HG03097 (cell line): ENCODE results near the gene PTPRS.

Experiments used
- ATAC-seq: cut with Tn5 transposase; IDR thresholded peaks from one replicate; pipeline ENCODE4 v1.9.1; 2021; ENCODE audit not compliant: unreplicated experiment, low FRiP score

PTPRS gene

DNA sequence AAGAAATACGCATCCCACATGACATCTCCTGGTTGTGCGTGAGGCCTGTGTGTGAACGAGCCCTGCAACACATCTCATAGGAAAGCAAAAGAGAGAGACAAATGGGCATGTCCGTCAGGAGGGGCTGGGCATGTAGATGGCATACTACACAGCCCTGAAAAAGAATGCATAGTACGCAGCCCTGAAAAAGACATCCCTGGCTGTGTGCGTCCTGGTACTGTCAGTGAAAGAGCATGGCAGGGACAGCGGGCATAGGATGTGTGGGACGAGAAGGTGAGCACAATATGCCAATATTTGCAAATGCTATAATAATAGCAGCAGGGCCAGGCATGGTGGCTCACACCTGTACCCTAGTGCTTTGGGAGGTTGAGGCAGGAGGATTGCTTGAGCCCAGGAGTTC lies 28.6 kb downstream of the PTPRS start:
- no peak for ATAC-seq

- ATAC-seq = no peak
These were observed 31.0 kb downstream of the PTPRS start for GRCh38 chr19:5309438-5310204.

- ATAC-seq = no peak
These were observed 31.9 kb downstream of the PTPRS start for GRCh38 chr19:5308451-5309437.

GRCh38 chr19:5307655-5308054 lies 33.0 kb downstream of the PTPRS start:
- ATAC-seq = no peak

DNA sequence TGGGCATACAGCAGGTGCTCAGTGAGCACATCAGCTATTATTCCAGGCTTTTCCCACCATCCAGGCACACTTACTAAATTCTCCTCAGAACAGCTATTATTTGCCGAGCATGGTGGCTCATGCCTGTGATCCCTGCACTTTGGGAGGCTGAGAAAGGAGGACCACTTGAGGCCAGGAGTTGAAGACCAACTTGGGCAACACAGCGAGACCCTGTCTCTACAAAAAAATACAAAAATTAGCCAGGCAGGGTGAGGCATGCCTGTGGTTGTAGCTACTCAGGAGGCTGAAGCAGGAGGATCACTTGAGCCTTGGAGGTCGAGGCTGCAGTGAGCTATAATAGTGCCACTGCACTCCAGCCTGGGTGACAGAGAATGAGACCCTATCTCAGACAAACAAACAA lies 35.4 kb downstream of the PTPRS start:
- ATAC-seq = no peak

DNA sequence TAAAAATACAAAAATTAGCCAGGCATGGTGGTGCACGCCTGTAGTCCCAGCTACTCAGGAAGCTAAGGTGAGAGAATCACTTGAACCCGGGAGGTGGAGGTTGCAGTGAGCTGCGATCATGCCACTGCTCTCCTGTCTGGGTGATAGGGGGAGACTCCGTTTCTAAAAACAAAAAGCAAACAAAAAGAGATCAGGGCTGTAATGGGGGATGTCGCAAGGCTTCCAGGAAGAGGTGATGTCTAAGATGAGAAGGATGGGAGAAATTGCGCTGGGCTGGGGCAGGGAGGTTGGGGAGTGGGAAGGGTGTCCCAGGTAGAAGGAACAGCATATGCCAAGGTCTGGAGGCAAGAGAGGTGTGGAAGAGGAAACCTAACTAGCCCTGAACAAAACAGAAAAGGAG lies 36.1 kb downstream of the PTPRS start:
- ATAC-seq = no peak

DNA sequence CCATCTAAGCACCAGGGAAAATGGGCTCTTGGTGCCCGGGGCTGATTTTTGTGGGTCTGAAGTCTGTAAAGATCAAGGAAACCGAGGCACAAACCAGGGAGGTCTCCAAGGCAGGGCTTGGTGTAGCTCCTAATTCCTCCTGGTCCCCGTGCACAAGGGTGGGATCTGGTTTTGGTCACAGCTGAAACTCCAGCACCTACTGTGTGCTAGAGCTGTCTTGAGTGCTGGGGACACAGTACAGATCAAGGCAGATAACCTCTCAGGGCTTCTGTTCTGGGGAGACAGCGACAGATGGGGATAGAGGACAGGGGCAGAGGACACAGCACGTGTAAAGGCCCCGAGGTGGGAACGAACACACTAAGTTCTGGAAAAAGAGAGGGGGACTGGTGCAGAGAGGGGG lies 37.4 kb downstream of the PTPRS start:
- no peak for ATAC-seq

DNA sequence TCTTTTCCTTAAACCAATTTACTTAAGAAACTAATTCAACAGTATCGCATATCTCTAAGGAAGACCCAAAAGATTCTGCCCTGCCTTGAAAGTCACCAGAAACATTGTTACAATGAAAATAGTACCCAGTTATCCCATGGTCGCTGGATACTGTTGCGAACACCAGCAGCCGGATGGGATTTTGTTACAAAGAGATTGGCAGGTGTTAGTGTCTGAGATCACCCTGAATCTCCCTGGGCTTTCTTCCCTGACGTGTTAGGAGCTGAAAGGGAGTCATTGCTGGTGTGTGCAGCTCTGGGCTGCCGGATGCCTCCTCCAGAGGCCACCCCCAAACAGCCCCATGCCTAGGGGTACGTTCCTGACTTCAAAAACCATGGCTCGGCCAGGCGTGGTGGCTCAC lies 38.2 kb downstream of the PTPRS start:
- ATAC-seq = no peak

DNA sequence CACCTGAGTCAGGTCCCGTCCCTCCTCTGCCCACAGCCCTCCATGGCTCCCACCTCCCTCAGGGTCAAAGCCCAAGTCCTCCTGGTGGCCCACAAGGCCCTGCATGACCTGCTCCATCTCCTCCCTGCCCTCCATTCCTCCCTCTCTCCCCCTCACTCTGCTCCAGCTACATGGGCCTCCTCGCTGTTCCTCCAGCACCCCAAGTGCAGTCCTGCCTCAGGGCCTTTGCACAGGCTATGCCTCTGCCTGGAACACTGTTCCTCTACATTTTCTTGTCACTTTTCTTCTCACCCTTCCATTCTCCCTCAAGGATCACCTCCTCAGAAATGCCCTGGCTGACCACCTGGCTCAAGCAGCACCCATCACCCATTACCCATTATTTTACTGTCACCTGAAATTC lies 41.5 kb downstream of the PTPRS start:
- ATAC-seq = no peak

- ATAC-seq = no peak
These were observed 42.1 kb downstream of the PTPRS start for GRCh38 chr19:5298471-5298901.

GRCh38 chr19:5297272-5297669 lies 43.3 kb downstream of the PTPRS start:
- no peak for ATAC-seq

DNA sequence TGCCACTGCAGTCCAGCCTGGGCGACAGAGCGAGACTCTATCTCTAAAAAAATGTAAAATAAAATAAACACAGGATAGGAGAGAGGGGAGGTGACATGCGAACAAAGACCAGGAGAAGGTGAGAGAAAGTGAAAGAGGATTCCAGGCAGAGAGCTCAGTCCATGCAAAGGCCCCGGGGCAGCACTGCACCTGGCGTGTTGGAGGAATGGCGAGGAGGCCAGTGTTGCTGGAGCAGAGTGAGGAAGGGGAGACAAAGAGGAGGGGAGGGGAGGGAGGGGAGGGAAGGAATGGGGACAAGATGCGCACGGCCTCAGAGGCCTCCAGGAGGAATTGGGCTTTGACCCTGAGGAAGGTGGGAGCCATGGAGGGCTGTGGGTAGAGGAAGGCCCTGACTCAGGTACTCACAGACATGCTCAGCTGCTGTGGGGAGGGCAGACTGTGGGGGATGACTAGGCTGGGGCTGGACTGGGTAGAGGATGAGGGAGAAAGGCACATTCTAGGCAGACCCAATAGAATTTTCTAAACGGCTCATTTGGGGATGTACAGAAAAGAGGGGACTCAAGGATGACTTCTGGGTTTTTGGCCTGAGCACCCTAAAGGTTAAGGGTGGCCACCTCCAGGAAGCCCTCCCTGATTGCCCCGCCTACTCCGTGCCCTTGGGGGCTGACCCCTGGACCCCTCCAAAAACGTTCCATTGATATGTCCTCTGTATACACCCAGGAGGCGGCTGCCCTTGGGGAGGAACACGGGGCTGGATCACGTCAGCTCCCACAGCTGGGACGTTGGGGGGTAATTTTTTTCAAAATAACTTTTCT lies 43.9 kb downstream of the PTPRS start:
- ATAC-seq = no peak

GRCh38 chr19:5296021-5296420 lies 44.6 kb downstream of the PTPRS start:
- ATAC-seq = no peak

- ATAC-seq = no peak
These were observed 46.0 kb downstream of the PTPRS start for GRCh38 chr19:5294403-5295160.

DNA sequence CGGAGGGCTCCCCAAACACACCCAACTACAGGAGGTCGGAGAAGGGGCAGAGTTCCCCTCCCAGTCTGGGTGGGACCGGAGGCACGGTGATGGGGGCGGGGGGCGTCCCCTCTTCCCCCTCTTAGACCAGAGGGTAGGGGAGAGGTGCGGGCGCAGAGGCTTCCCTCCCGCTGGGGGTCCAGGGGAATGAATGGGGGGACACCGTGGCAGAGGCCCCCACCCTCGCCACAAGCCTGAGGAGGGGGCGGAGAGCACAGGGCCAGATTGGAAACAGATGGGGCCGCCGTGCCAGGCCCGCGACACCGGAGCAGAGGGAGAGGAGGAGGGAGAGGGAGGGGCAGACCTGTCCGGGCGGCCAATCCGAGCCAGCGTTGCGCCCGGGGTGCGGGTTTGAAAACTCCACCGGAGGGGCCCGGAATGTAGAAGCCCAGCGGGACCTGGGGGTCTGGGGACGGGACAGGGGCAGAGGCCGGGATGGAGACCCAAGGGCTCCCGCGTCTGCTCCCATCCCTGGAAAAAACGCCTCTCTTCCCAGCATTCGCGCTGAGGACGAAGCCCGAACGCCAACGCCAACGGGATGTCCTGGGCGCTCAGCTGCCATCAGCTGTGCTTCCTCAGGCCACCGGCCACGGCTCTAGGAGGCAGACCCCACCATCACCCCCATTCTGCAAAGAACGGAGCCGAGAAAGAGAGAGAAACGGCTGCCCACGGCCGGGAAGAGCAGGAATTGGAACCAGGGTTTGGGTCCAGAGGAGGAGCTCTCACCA lies 46.8 kb downstream of the PTPRS start:
- ATAC-seq = no peak

GRCh38 chr19:5292822-5293611 lies 47.6 kb downstream of the PTPRS start:
- no peak for ATAC-seq

- ATAC-seq = no peak
These were observed 48.2 kb downstream of the PTPRS start for GRCh38 chr19:5292453-5292821.

- no peak for ATAC-seq
These were observed 48.9 kb downstream of the PTPRS start for GRCh38 chr19:5291588-5292193.
